Activated T-cell treated with anti-CD3 and anti-CD28 coated beads for 48 hours (primary cell): Measurements from ENCODE around the gene CD46.
"Not testable (repeated sequence)": the region's sequence is repeated elsewhere in the genome, so short reads cannot be mapped to it uniquely, and the experiment has no call there.

Experiments
- DNase-seq: peaks from one replicate; pipeline ENCODE4 v3.0.0-alpha.2; 2020; ENCODE audit warnings: low read depth

CD46 gene

DNA sequence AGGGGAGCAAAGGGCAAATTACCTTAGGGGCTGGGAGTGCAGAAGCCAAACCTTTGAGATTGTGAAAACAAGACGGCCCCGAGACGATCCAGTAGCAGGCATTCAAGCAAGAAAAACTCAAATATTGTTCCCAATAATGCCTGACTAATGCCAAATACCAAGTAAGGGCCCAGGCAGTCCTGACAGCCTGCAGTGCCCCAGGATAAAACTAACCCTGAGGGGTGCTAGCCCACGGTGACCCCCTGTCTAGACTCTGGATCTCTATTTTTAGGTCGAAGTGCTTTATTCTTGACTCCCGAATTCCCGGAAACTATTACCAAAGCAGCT lies 428 bp upstream of the CD46 start:
- DNase-seq: not testable (repeated sequence)

DNA sequence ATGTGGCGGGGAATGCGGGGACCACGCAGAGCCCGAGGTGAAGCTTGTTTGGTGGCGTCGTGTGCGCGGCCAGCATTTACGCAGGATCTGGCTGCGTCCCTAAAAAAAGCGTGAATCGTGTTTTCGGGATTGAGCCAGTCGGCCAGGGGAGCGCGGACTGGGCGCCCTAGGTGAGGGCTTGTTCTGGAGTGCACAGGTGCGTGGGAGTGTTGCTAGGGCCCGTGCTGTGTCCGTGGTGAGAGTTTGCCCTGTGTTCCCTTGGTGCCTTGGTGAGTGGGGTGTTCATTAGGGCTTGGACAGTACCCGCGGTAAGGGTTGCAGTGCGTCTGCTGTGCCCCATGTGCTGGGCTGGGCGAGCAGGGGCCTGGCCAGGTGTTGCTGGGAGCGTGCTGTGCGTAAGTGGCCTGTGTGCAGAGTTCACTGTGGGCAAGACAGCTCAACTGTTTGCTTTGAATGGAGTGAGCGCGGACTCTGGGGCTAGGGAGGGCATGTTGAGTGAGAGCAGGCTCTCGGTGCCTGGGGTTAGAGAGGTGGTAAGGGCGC lies 673 bp downstream of the CD46 start:
- peak; percentile 10 for DNase-seq

GRCh38 chr1:207753611-207754010 lies 1.8 kb downstream of the CD46 start:
- DNase-seq: no peak

DNA sequence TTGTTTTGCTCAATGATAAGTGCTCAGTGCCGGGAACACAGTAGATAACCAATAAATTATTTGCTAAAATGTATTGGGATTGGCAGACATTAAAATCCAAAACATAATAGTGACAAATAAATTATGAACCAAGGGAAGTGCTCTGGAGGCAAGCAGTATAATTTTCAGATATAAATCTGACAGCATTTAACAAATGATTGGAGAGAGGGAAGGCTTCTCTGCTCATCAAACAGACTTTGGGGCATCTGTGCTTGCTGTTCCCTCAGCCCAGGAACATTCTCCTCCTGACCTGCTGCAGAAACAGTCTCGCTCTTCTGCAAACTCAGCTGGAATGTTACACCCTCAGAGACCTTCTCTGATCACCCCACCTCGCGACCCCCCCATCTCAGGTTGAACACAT lies 2.2 kb downstream of the CD46 start:
- DNase-seq: no peak

- no peak for DNase-seq
Observed at GRCh38 chr1:207754974-207755700, 3.3 kb downstream of the CD46 start.

DNA sequence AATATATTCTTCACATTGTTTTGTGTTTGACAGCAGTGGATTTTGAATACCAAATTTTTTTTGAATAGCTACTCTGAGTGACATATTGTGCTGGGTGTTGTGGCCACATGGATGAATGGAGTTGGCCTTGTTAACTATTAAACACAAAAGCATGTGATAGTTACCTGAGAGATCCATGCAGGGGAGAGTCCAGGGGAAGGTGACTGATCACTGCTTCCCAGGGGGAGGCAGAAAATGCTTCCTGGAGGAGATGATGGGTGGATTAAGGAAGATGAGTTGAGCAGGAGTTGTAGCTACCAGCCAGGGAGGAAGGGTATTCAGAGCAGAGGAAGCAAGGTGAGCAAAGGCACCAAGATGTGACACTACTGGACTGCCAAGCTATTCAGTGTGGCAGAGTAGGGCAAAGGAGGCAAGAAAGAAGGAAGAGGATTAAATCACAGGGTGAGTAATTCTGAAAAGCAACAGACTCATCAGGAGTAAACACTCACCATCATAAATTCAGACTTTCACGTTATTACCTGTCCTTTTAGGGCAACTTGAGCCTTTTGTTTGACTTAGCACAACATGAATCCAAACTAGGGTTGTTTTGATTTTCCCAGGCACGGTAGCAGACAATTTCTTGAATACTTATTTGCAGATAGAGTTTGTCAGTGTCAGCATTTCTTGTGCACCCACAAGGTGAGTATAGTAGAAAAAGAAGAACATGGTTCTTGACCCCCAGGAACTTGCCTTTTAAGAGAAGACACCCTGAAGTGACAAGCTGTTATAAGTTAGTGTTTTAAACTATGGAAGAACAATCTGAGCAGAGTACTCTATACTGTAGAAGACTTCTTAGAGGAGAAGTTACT lies 4.2 kb downstream of the CD46 start:
- no peak for DNase-seq

GRCh38 chr1:207762622-207763021 lies 10.8 kb downstream of the CD46 start:
- DNase-seq: no peak

DNA sequence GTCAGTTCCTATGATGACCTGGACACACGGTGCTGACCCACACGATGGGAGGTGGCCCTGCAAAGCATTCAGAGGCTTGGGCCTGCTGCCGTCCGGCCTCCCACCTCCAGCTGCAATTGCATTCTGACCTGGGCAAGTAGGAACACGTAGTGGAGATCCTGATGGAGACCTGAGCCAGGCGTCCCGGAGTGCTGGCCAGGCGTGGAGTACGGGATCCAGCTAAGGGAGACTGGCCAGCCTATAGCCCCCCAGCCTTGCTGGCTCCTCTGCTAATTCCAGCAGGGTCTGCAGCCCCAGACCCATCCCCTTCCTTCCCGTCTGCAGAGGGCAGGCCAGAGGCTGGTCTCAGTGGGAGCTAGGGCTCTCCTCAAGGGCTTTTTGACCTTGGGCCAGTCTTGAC lies 11.2 kb downstream of the CD46 start:
- no peak for DNase-seq

GRCh38 chr1:207763972-207764371 lies 12.1 kb downstream of the CD46 start:
- no peak for DNase-seq

GRCh38 chr1:207766569-207766968 lies 14.7 kb downstream of the CD46 start:
- no peak for DNase-seq

- not testable (repeated sequence) for DNase-seq
Observed at GRCh38 chr1:207770514-207770913, 18.7 kb downstream of the CD46 start.

DNA sequence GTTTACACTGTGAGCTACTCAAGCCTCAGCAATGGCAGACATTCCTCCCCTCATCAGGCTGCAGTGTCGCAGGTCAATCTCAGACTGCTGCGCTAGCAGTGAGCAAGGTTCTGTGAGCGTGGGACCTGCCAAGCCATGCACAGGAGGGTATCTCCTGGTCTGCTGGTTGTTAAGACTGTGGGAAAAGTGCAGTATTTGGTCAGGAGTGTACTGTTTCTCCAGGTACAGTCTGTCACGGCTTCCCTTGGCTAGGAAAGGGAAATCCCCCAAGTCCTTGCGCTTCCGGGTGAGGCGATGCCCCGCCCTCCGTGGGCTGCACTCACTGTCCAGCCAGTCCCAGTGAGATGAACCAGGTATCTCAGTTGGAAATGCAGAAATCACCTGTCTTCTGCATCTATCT lies 24.2 kb downstream of the CD46 start:
- not testable (repeated sequence) for DNase-seq

DNA sequence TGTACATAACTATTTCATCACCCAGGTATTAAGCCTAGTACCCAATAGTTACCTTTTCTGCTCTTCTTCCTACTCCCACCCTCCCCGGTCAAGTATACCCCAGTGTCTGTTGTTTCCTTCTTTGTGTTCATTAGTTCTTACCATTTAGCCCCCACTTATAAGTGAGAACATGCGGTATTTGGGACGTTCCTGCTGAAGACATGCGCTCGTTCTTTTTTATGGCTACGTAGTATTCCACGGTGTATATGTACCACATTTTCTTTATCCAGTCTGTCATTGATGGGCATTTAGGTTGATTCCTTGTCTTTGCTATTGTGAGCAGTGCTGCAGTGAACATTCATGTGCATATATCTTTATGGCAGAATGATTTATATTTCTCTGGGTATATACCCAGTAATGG lies 25.6 kb downstream of the CD46 start:
- not testable (repeated sequence) for DNase-seq

GRCh38 chr1:207779008-207779407 lies 27.2 kb downstream of the CD46 start:
- DNase-seq: no peak

GRCh38 chr1:207781312-207781711 lies 29.5 kb downstream of the CD46 start:
- DNase-seq: no peak

DNA sequence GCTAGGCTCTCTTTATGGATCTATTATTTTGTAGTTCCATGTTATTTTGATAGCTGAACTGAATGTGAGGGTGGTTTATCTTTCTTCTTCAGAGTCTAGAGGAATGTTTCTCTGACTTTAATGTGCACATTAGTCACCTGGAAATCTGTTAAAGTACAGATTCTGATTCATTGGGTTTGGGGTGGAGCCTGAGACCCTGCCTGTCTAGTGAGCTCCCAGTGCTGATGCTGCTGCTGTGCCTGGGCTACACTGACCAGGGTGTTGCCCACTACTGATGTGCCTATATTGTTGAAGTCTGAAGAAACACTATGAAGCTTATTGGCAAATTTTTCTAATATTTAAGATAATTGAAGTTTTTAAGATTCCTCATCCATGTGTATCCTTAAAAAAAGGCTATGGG lies 35.9 kb downstream of the CD46 start:
- no peak for DNase-seq

DNA sequence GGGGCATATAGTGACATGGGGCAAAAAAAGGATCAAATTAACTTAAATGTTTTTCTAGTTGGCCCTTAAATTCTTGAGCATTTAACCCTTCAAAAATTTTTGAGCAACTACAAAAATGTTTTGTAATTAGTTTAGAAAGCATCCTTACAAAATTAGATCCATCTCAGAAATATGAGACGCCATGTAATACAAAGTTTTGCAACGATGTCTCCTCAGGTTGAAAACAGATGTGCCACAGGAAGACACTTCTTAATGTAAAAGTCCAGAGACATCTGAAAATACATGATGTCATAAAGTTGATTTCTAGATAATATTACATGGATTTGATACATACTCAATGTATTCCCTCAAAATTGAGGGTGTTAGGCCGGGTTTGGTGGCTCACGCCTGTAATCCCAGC lies 37.5 kb downstream of the CD46 start:
- no peak for DNase-seq

DNA sequence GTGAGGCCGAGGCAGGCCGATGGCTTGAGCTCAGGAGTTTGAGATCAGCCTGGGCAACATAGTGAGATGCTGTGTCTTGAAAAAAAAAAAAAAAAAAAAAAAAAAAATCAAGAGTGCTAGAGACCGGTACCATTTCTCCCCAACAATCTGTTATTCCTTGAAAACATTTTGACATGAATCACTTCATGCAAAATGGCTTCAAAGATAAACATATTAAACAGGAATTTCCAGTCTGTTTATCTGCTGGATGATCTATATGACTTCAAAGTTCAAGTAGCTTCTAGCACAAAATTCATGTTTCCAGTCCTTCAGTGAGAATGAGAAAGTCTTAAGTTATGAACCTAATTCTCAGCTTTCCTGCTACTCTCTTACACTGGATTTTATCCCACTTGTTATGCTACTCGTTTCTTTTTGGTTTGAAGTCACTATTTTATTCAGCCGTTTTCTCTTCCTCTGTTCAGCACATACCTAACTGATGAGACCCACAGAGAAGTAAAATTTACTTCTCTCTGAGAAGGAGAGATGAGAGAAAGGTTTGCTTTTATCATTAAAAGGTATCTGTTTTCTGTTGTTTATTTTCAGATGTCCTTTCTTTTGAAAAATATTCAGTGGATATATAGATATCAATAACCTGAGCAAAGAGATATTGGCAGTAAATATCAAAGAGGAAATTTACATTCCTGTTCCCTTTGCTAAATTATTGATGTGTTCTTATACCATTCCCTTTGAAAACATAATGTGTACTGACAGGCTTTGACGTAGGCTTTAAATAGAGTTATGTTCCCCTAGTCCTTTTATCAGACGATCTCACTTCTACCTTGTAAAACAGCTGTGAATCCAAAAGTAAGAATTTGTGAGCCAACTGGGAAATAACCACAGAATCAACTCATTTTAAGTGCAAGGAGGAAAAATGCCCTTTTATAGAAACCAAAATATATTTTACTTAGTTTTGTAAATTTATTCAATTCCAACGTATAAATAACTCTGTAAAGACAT lies 38.2 kb downstream of the CD46 start:
- no peak for DNase-seq

- no peak for DNase-seq
Observed at GRCh38 chr1:207791290-207791689, 39.4 kb downstream of the CD46 start.

- no peak for DNase-seq
Observed at GRCh38 chr1:207793327-207793726, 41.5 kb downstream of the CD46 start.

GRCh38 chr1:207794861-207795260 lies 43.0 kb downstream of the CD46 start:
- no peak for DNase-seq
